GM18507 (cell line): Measurements from ENCODE around the gene SLC35G1.

Experiments
- DNase-seq: peaks from one replicate; pipeline ENCODE4 v3.0.0; 2011; ENCODE audit warnings: low read depth; ENCODE audit not compliant: insufficient read length; ENCODE audit errors: extremely low spot score
- FAIRE-seq: peaks from 2 replicates; lab custom pipeline; 2011; peaks lifted over from hg19 to GRCh38; lab: Jason Lieb, UNC

Gene SLC35G1

DNA sequence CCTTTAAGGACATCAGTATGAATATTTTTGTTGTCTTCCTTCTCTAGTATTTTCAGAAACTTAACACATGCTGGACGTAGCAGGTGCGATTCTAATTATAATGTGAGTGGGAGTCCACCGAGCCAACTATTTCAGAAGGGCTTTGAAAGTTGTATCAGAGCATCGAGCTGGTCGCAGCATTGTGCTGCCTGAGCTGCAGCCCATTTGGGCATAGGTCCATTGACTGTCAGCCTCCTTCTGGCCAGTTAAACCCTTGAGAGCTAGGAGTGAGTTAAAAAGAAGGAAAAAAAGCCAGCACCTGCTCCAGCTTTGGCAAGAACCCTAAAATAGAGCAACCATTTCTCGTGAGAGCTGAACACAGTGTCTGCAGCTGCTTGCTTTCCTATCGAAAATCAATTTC, 47.8 kb downstream of the SLC35G1 start:
- no peak for FAIRE-seq

GRCh38 chr10:93945819-93946218, 52.0 kb downstream of the SLC35G1 start:
- no peak for FAIRE-seq
- DNase-seq: no peak

More for the DNA sequence above, 47.8 kb downstream of the SLC35G1 start:
- no peak for DNase-seq

DNA sequence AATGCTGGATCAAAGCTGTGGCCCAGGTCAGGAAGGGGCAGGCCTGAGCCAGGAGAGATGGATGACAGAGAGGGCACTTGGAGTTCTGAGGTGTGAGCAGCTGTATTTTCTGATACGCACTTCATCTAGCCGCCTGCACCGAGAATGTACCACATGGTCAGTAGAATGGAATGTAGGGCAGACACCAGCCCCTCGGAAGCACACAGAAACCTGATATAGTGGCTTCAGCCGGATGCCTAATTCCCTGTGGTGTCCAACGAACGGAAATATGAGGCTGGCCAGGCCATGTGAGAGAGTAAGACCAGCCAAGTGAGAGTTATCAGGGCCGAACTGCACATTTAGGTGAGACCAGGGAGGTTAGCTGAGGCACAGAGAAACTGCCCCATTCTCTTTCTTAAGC, 53.3 kb downstream of the SLC35G1 start:
- FAIRE-seq: no peak
- DNase-seq: no peak

- FAIRE-seq (no peak), DNase-seq (no peak)
Observed at GRCh38 chr10:93947524-93947923, 53.7 kb downstream of the SLC35G1 start.

GRCh38 chr10:93951905-93952304, 58.1 kb downstream of the SLC35G1 start:
- FAIRE-seq (no peak), DNase-seq (no peak)
